Measurements from ENCODE around the gene CCDC40. TPM values are rescaled to one million over a fixed set of nuclear protein-coding genes. Genes with fewer than 3 reads are reported as not detected.

The CCDC40 gene
- total RNA-seq, 1 donor from 2014 or later = 1.0 TPM

GRCh38 chr17:80106751-80107150 is 70.3 kb downstream of the CCDC40 start:
- Histone ChIP-seq H3K9me3 (ENCODE audit: control insufficient read depth in 3 of 3, low read length in 3 of 3) (no peaks in the 10 kb centered on the region), H3K4me3 (ENCODE audit: low read length in 3 of 3) (no peak overlapping the region), H3K27ac (ENCODE audit: low read depth, low read length) (no peak overlapping the region), H3K4me1 (ENCODE audit: control insufficient read depth in 3 of 3, insufficient read depth in 3 of 3, low read length in 3 of 3) (peaks cover 8 to 12% (median 8%) of the 10 kb centered on the region in 3 donors), H3K9ac (ENCODE audit: low read depth in 1 of 3, low read length in 3 of 3) (no peak overlapping the region), H3K36me3 (ENCODE audit: control insufficient read depth in 3 of 3, insufficient read depth in 3 of 3, low read length in 3 of 3) (peaks cover 5 to 16% (median 15%) of the 10 kb centered on the region in 3 donors), H3K27me3 (ENCODE audit: control insufficient read depth in 3 of 3, insufficient read depth in 3 of 3, low read length in 3 of 3) (no peaks in the 10 kb centered on the region)

GRCh38 chr17:80107231-80108021 is 71.0 kb downstream of the CCDC40 start:
- no peak overlapping the region for H3K27ac ChIP-seq (ENCODE audit: low read depth, low read length)
- H3K9ac ChIP-seq (ENCODE audit: low read depth in 1 of 3, low read length in 3 of 3) = no peak overlapping the region
- no peak overlapping the region for H3K4me3 ChIP-seq (ENCODE audit: low read length in 3 of 3)
- peaks cover under 1 to 5% (median 1%) of the 10 kb centered on the region in 3 donors for H3K4me1 ChIP-seq (ENCODE audit: control insufficient read depth in 3 of 3, insufficient read depth in 3 of 3, low read length in 3 of 3)
- no peaks in the 10 kb centered on the region for H3K27me3 ChIP-seq (ENCODE audit: control insufficient read depth in 3 of 3, insufficient read depth in 3 of 3, low read length in 3 of 3)
- H3K36me3 ChIP-seq (ENCODE audit: control insufficient read depth in 3 of 3, insufficient read depth in 3 of 3, low read length in 3 of 3) = peaks cover 5 to 15% (median 15%) of the 10 kb centered on the region in 3 donors
- no peaks in the 10 kb centered on the region for H3K9me3 ChIP-seq (ENCODE audit: control insufficient read depth in 3 of 3, low read length in 3 of 3)

- peaks cover 7 to 15% (median 15%) of the 10 kb centered on the region in 3 donors for H3K36me3 ChIP-seq (ENCODE audit: control insufficient read depth in 3 of 3, insufficient read depth in 3 of 3, low read length in 3 of 3)
- H3K4me3 ChIP-seq (ENCODE audit: low read length in 3 of 3) = no peak overlapping the region
- H3K9me3 ChIP-seq (ENCODE audit: control insufficient read depth in 3 of 3, low read length in 3 of 3) = no peaks in the 10 kb centered on the region
- no peaks in the 10 kb centered on the region for H3K27me3 ChIP-seq (ENCODE audit: control insufficient read depth in 3 of 3, insufficient read depth in 3 of 3, low read length in 3 of 3)
- no peak overlapping the region for H3K9ac ChIP-seq (ENCODE audit: low read depth in 1 of 3, low read length in 3 of 3)
- H3K27ac ChIP-seq (ENCODE audit: low read depth, low read length) = no peak overlapping the region
- no peaks in the 10 kb centered on the region for H3K4me1 ChIP-seq (ENCODE audit: control insufficient read depth in 3 of 3, insufficient read depth in 3 of 3, low read length in 3 of 3)
These were observed 71.9 kb downstream of the CCDC40 start for GRCh38 chr17:80108036-80108971.

GRCh38 chr17:80109066-80109660 is 72.7 kb downstream of the CCDC40 start:
- Histone ChIP-seq H3K4me1 (ENCODE audit: control insufficient read depth in 3 of 3, insufficient read depth in 3 of 3, low read length in 3 of 3) (no peaks in the 10 kb centered on the region), H3K27ac (ENCODE audit: low read depth, low read length) (no peak overlapping the region), H3K27me3 (ENCODE audit: control insufficient read depth in 3 of 3, insufficient read depth in 3 of 3, low read length in 3 of 3) (no peaks in the 10 kb centered on the region), H3K4me3 (ENCODE audit: low read length in 3 of 3) (no peak overlapping the region), H3K36me3 (ENCODE audit: control insufficient read depth in 3 of 3, insufficient read depth in 3 of 3, low read length in 3 of 3) (peaks cover 9 to 17% (median 15%) of the 10 kb centered on the region in 3 donors), H3K9ac (ENCODE audit: low read depth in 1 of 3, low read length in 3 of 3) (no peak overlapping the region), H3K9me3 (ENCODE audit: control insufficient read depth in 3 of 3, low read length in 3 of 3) (no peaks in the 10 kb centered on the region)

- H3K9ac ChIP-seq (ENCODE audit: low read depth in 1 of 3, low read length in 3 of 3) = no peak overlapping the region
- no peak overlapping the region for H3K27ac ChIP-seq (ENCODE audit: low read depth, low read length)
- peaks cover 9 to 17% (median 15%) of the 10 kb centered on the region in 3 donors for H3K36me3 ChIP-seq (ENCODE audit: control insufficient read depth in 3 of 3, insufficient read depth in 3 of 3, low read length in 3 of 3)
- H3K27me3 ChIP-seq (ENCODE audit: control insufficient read depth in 3 of 3, insufficient read depth in 3 of 3, low read length in 3 of 3) = no peaks in the 10 kb centered on the region
- H3K4me3 ChIP-seq (ENCODE audit: low read length in 3 of 3) = no peak overlapping the region
- no peaks in the 10 kb centered on the region for H3K9me3 ChIP-seq (ENCODE audit: control insufficient read depth in 3 of 3, low read length in 3 of 3)
- no peaks in the 10 kb centered on the region for H3K4me1 ChIP-seq (ENCODE audit: control insufficient read depth in 3 of 3, insufficient read depth in 3 of 3, low read length in 3 of 3)
These were observed 73.4 kb downstream of the CCDC40 start for GRCh38 chr17:80109713-80110446.

GRCh38 chr17:80110447-80110812 is 74.0 kb downstream of the CCDC40 start:
- Histone ChIP-seq H3K27me3 (ENCODE audit: control insufficient read depth in 3 of 3, insufficient read depth in 3 of 3, low read length in 3 of 3) (no peaks in the 10 kb centered on the region), H3K4me1 (ENCODE audit: control insufficient read depth in 3 of 3, insufficient read depth in 3 of 3, low read length in 3 of 3) (no peaks in the 10 kb centered on the region), H3K4me3 (ENCODE audit: low read length in 3 of 3) (no peak overlapping the region), H3K36me3 (ENCODE audit: control insufficient read depth in 3 of 3, insufficient read depth in 3 of 3, low read length in 3 of 3) (peaks cover 14 to 17% (median 15%) of the 10 kb centered on the region in 3 donors), H3K9me3 (ENCODE audit: control insufficient read depth in 3 of 3, low read length in 3 of 3) (no peaks in the 10 kb centered on the region), H3K27ac (ENCODE audit: low read depth, low read length) (no peak overlapping the region), H3K9ac (ENCODE audit: low read depth in 1 of 3, low read length in 3 of 3) (no peak overlapping the region)

- Histone ChIP-seq H3K36me3 (ENCODE audit: control insufficient read depth in 3 of 3, insufficient read depth in 3 of 3, low read length in 3 of 3) (peaks cover 14 to 17% (median 15%) of the 10 kb centered on the region in 3 donors), H3K9ac (ENCODE audit: low read depth in 1 of 3, low read length in 3 of 3) (no peak overlapping the region), H3K27ac (ENCODE audit: low read depth, low read length) (no peak overlapping the region), H3K4me3 (ENCODE audit: low read length in 3 of 3) (no peak overlapping the region), H3K4me1 (ENCODE audit: control insufficient read depth in 3 of 3, insufficient read depth in 3 of 3, low read length in 3 of 3) (no peaks in the 10 kb centered on the region), H3K27me3 (ENCODE audit: control insufficient read depth in 3 of 3, insufficient read depth in 3 of 3, low read length in 3 of 3) (no peaks in the 10 kb centered on the region), H3K9me3 (ENCODE audit: control insufficient read depth in 3 of 3, low read length in 3 of 3) (no peaks in the 10 kb centered on the region)
These were observed 74.7 kb downstream of the CCDC40 start for GRCh38 chr17:80110927-80111701.

GRCh38 chr17:80111702-80112470 is 75.4 kb downstream of the CCDC40 start:
- peaks cover 16 to 18% (median 17%) of the 10 kb centered on the region in 3 donors for H3K36me3 ChIP-seq (ENCODE audit: control insufficient read depth in 3 of 3, insufficient read depth in 3 of 3, low read length in 3 of 3)
- H3K4me3 ChIP-seq (ENCODE audit: low read length in 3 of 3) = no peak overlapping the region
- no peaks in the 10 kb centered on the region for H3K27me3 ChIP-seq (ENCODE audit: control insufficient read depth in 3 of 3, insufficient read depth in 3 of 3, low read length in 3 of 3)
- H3K4me1 ChIP-seq (ENCODE audit: control insufficient read depth in 3 of 3, insufficient read depth in 3 of 3, low read length in 3 of 3) = no peaks in the 10 kb centered on the region
- H3K27ac ChIP-seq (ENCODE audit: low read depth, low read length) = no peak overlapping the region
- H3K9ac ChIP-seq (ENCODE audit: low read depth in 1 of 3, low read length in 3 of 3) = no peak overlapping the region
- no peaks in the 10 kb centered on the region for H3K9me3 ChIP-seq (ENCODE audit: control insufficient read depth in 3 of 3, low read length in 3 of 3)
